ENCODE data around the gene MPP2.
A peak's percentile ranks its signal among the peaks of the same experiment; 100 is the strongest.

MPP2 gene

GRCh38 chr17:43839670-43840108 lies 67.6 kb downstream of the MPP2 start:
- H3K4me3 ChIP-seq (ENCODE audit: low read depth, low read length), result no peak overlapping the region
- in situ Hi-C loops (cut with HindIII; ENCODE audit: low sequenced_read_pairs), result loop anchor here (5.0 to 10.0 kb wide), 2 partner anchors 73 to 135 kb away; no protein-coding TSS in a partner anchor
- DNase-seq (ENCODE audit: low read depth), result no peak
- TF ChIP-seq CTCF (IDR thresholded peaks at IDR 0.05; ENCODE audit: low read depth, low read length, missing control alignments), result no peak

- peak; percentile 6 for TF ChIP-seq CTCF (IDR thresholded peaks at IDR 0.05; ENCODE audit: low read depth, low read length, missing control alignments)
- no peak overlapping the region for H3K4me3 ChIP-seq (ENCODE audit: low read depth, low read length)
- DNase-seq (ENCODE audit: low read depth), result no peak
- in situ Hi-C loops (cut with HindIII; ENCODE audit: low sequenced_read_pairs), result no loop called here
Observed at GRCh38 chr17:43834106-43834505, 73.2 kb downstream of the MPP2 start.

GRCh38 chr17:43832976-43833829 lies 74.1 kb downstream of the MPP2 start, which contains the start of gene MPP3:
Gene MPP3, minus strand, starts transcription at chr17:43833146. Its CDS starts 1,240 bp downstream, at chr17:43831906.
- in situ Hi-C loops (cut with HindIII; ENCODE audit: low sequenced_read_pairs), result no loop called here
- peak within 1 kb of the TSS; percentile 59 for H3K4me3 ChIP-seq (ENCODE audit: low read depth, low read length)
- DNase-seq (ENCODE audit: low read depth), result no peak
- no peak for TF ChIP-seq CTCF (IDR thresholded peaks at IDR 0.05; ENCODE audit: low read depth, low read length, missing control alignments)

DNA sequence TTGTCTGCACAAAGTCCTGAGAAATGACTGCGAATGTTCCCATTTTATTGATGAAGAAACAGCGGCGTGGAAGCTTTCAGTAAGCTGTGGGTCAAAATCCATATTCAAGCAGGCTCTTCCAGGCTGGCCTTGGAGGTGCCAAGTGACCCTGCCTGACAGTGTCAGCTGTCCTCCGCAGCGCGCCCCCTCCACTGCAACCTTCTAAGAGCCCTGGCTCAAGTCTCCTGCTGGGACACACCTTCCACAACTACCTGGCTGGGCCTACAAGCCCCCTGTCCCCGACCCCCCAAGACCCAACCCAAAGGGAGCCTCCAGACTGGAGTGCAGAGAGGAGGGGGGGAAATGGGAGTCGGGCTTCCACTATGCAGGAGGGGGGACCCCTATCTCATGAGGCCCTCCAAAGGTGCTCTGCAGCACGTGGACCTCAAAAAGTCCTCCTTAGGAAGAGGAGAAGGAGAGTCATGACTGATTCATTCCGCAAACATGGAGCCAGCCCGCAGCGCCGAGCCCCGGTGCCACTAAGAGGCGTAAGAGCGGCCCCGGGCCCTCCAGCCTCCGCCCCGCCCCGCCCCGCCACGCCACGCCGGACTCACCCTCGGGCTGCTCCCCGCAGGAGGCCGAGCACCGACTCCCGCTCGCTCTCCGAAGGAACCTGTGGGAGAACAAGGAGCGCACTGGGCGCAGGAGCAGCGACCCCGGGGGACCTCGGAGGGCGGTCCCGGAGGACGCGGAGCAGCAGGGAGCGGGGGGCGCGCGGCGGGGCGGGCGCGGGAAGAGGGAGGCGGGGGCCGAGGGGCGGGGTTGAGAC lies 75.0 kb downstream of the MPP2 start:
- TF ChIP-seq CTCF (IDR thresholded peaks at IDR 0.05; ENCODE audit: low read depth, low read length, missing control alignments), result no peak
- in situ Hi-C loops (cut with HindIII; ENCODE audit: low sequenced_read_pairs), result no loop called here
- DNase-seq (ENCODE audit: low read depth), result no peak
- H3K4me3 ChIP-seq (ENCODE audit: low read depth, low read length), result peak overlapping the region; percentile 59

DNA sequence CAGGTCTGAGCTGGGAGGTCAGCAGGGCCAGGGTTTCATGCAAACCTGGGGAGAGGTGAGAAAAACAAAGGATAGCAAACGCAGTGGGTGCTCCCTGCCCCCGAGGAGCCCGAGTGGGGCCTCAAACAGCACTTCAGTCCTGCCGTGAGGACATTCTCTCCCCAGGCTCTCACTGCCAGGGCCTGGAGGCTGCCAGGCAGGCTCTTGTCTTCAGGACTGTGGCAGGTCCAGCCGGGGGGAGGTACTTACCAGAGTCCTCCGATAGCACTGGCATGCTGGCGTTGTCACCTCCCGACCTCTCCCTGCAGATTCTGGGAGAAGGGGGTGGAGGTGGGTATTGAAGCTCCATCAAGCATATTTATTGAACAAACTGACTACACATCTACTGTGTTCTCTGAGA lies 75.7 kb downstream of the MPP2 start:
- in situ Hi-C loops (cut with HindIII; ENCODE audit: low sequenced_read_pairs), result no loop called here
- H3K4me3 ChIP-seq (ENCODE audit: low read depth, low read length), result no peak overlapping the region
- no peak for TF ChIP-seq CTCF (IDR thresholded peaks at IDR 0.05; ENCODE audit: low read depth, low read length, missing control alignments)
- no peak for DNase-seq (ENCODE audit: low read depth)

GRCh38 chr17:43830510-43831140 lies 76.7 kb downstream of the MPP2 start:
- in situ Hi-C loops (cut with HindIII; ENCODE audit: low sequenced_read_pairs), result no loop called here

More at GRCh38 chr17:43830510-43831140, 76.7 kb downstream of the MPP2 start:
- H3K4me3 ChIP-seq (ENCODE audit: low read depth, low read length), result no peak overlapping the region
- no peak for TF ChIP-seq CTCF (IDR thresholded peaks at IDR 0.05; ENCODE audit: low read depth, low read length, missing control alignments)
- no peak for DNase-seq (ENCODE audit: low read depth)

All from astrocyte of the cerebellum (primary cell).